Neural cell (in vitro differentiated cells): ENCODE measurements around the gene REPS1. TPM values are rescaled to one million over a fixed set of nuclear protein-coding genes. Genes with fewer than 3 reads are reported as not detected.

Experiments
- H2AFZ ChIP-seq: fragments of 200-600, 300-800 bp; sonication (generic), shearing (Covaris generic); 2 replicates; pipeline ENCODE4 v1.6.0; 2014; ENCODE audit warnings: low read depth, mild to moderate bottlenecking, antibody characterized with exemption, low read length, moderate library complexity
- H3F3A ChIP-seq: fragments of 200-600 bp; shearing (Covaris generic); 2 replicates; pipeline ENCODE4 v1.6.1; 2016; ENCODE audit warnings: mild to moderate bottlenecking, moderate library complexity, mixed read lengths, antibody characterized with exemption, low read length; ENCODE audit not compliant: insufficient read depth, poor library complexity, severe bottlenecking
- H3K27ac ChIP-seq: fragments of 200-600, 300-800 bp; sonication (generic), shearing (Covaris generic); 2 replicates; pipeline ENCODE4 v1.5.1; 2014; ENCODE audit warnings: mild to moderate bottlenecking, low read length, moderate library complexity
- H3K27me3 ChIP-seq: fragments of 300-800, 200-600 bp; sonication (generic), shearing (Covaris generic); 2 replicates; pipeline ENCODE4 v1.6.0; 2014; ENCODE audit warnings: mild to moderate bottlenecking, low read depth, low read length, moderate library complexity; ENCODE audit not compliant: insufficient read depth
- H3K36me3 ChIP-seq: fragments of 300-800, 200-600 bp; sonication (generic), shearing (Covaris generic); 2 replicates; pipeline ENCODE4 v1.5.1; 2014; ENCODE audit warnings: mild to moderate bottlenecking, antibody characterized with exemption, low read length, moderate library complexity; ENCODE audit not compliant: insufficient read depth
- H3K4me2 ChIP-seq: fragments of 300-800, 200-600 bp; sonication (generic), shearing (Covaris generic); 2 replicates; pipeline ENCODE4 v1.6.0; 2014; ENCODE audit warnings: mild to moderate bottlenecking, low read length
- H3K4me3 ChIP-seq: fragments of 300-800, 200-600 bp; sonication (generic), shearing (Covaris generic); 2 replicates; pipeline ENCODE4 v1.5.1; 2014; ENCODE audit warnings: mild to moderate bottlenecking, low read length, moderate library complexity
- H3K79me2 ChIP-seq: fragments of 200-600 bp; shearing (Covaris generic); replicated peaks from 2 replicates; pipeline ENCODE4 v1.6.0; 2014; ENCODE audit warnings: mild to moderate bottlenecking, low read length, moderate library complexity; ENCODE audit not compliant: insufficient read depth
- H3K9ac ChIP-seq: fragments of 300-800, 200-600 bp; sonication (generic), shearing (Covaris generic); 2 replicates; pipeline ENCODE4 v1.6.1; 2016; ENCODE audit warnings: mild to moderate bottlenecking, low read length, mixed read lengths
- H3K9me2 ChIP-seq: fragments of 200-600 bp; shearing (Covaris generic); 2 replicates; pipeline ENCODE4 v1.6.1; 2016; ENCODE audit warnings: mild to moderate bottlenecking, low read length, mixed read lengths; ENCODE audit not compliant: insufficient read depth
- H3K9me3 ChIP-seq: fragments of 200-600, 300-800 bp; sonication (generic), shearing (Covaris generic); 2 replicates; pipeline ENCODE4 v1.6.1; 2016; ENCODE audit warnings: mild to moderate bottlenecking, mixed run types, low read length, moderate library complexity, mixed read lengths
- H4K20me1 ChIP-seq: fragments of 200-600 bp; shearing (Covaris generic); 2 replicates; pipeline ENCODE4 v1.6.1; 2016; ENCODE audit warnings: mild to moderate bottlenecking, mixed run types; ENCODE audit not compliant: insufficient read depth
- CTCF ChIP-seq: fragments of 450-650 bp; IDR thresholded peaks from 2 replicates; pipeline ENCODE4 v1.5.1; 2014; ENCODE audit warnings: antibody characterized with exemption, mild to moderate bottlenecking, moderate library complexity; ENCODE audit not compliant: poor library complexity, severe bottlenecking
- EP300 ChIP-seq: fragments of 450-650 bp; conservative IDR thresholded peaks from 2 replicates; pipeline ENCODE4 v1.6.1; 2014; ENCODE audit warnings: antibody characterized with exemption, mild to moderate bottlenecking, moderate library complexity; ENCODE audit not compliant: poor library complexity, severe bottlenecking
- EZH2 ChIP-seq: fragments of 200-600, 300-800 bp; shearing (Covaris generic), sonication (generic); IDR thresholded peaks from 2 replicates; pipeline ENCODE4 v1.6.1; 2014; ENCODE audit warnings: antibody characterized with exemption, low read length, borderline replicate concordance, mild to moderate bottlenecking; ENCODE audit not compliant: insufficient read depth, poor library complexity, severe bottlenecking
- MXI1 ChIP-seq: fragments of 450-650 bp; conservative IDR thresholded peaks from 2 replicates; pipeline ENCODE4 v1.6.1; 2014; ENCODE audit warnings: antibody characterized with exemption, mild to moderate bottlenecking; ENCODE audit not compliant: poor library complexity, severe bottlenecking
- POLR2AphosphoS5 ChIP-seq: IDR thresholded peaks from 2 replicates; pipeline ENCODE4 v1.6.1; 2012
- RAD21 ChIP-seq: fragments of 450-650 bp; conservative IDR thresholded peaks from 2 replicates; pipeline ENCODE4 v1.6.1; 2014; ENCODE audit warnings: antibody characterized with exemption, mild to moderate bottlenecking, moderate library complexity
- REST ChIP-seq: IDR thresholded peaks from 2 replicates; pipeline ENCODE4 v1.6.1; 2012; ENCODE audit warnings: borderline replicate concordance
- SMC3 ChIP-seq: fragments of 450-650 bp; conservative IDR thresholded peaks from 2 replicates; pipeline ENCODE4 v1.6.1; 2014; ENCODE audit warnings: antibody characterized with exemption, mild to moderate bottlenecking, moderate library complexity; ENCODE audit not compliant: poor library complexity
- TAF1 ChIP-seq: IDR thresholded peaks from 2 replicates; pipeline ENCODE4 v1.6.1; 2012; ENCODE audit warnings: low read depth
- polyA plus RNA-seq: library from polyadenylated mRNA; depleted of rRNA; stranded (reverse); fragments of >200 nt; gene quantifications from 2 replicates; pipeline ENCODE4 v1.2.3, GENCODE V29; 2014

REPS1 gene
- polyA plus RNA-seq, 1 donor from 2014 or later = 64.9 TPM

GRCh38 chr6:139010674-139011073, 22.6 kb upstream of the REPS1 start:
- Histone ChIP-seq H3K9ac (no peak overlapping the region), H3K27ac (no peak overlapping the region), H3K9me2 (no peaks in the 10 kb centered on the region), H3K9me3 (no peaks in the 10 kb centered on the region), H3K79me2 (no peaks in the 10 kb centered on the region), H3K27me3 (no peaks in the 10 kb centered on the region), H4K20me1 (no peaks in the 10 kb centered on the region), H2AFZ (no peak overlapping the region), H3K4me2 (no peak overlapping the region), H3F3A (no peaks in the 10 kb centered on the region), H3K36me3 (no peaks in the 10 kb centered on the region), H3K4me3 (no peak overlapping the region)
- no peak for TF ChIP-seq REST
- no peak for TF ChIP-seq CTCF
- TF ChIP-seq EP300 = no peak
- TF ChIP-seq MXI1 = no peak
- TF ChIP-seq EZH2 = no peak
- no peak for TF ChIP-seq POLR2AphosphoS5
- no peak for TF ChIP-seq RAD21
- TF ChIP-seq TAF1 = no peak
- no peak for TF ChIP-seq SMC3

GRCh38 chr6:139008117-139008516, 20.1 kb upstream of the REPS1 start:
- no peaks in the 10 kb centered on the region for H3F3A ChIP-seq
- H4K20me1 ChIP-seq = no peaks in the 10 kb centered on the region
- no peaks in the 10 kb centered on the region for H3K36me3 ChIP-seq
- no peak overlapping the region for H3K4me2 ChIP-seq
- H3K27me3 ChIP-seq = no peaks in the 10 kb centered on the region
- H3K79me2 ChIP-seq = no peaks in the 10 kb centered on the region
- no peaks in the 10 kb centered on the region for H3K9me3 ChIP-seq
- no peak overlapping the region for H3K9ac ChIP-seq
- H3K27ac ChIP-seq = no peak overlapping the region
- H2AFZ ChIP-seq = no peak overlapping the region
- no peaks in the 10 kb centered on the region for H3K9me2 ChIP-seq
- H3K4me3 ChIP-seq = no peak overlapping the region
- TF ChIP-seq CTCF = no peak
- no peak for TF ChIP-seq SMC3
